GM13977 (cell line): ENCODE results near the gene KLKB1.
"Not testable (repeated sequence)": the region's sequence is repeated elsewhere in the genome, so short reads cannot be mapped to it uniquely, and the experiment has no call there.

Experiments used
- DNase-seq: peaks from one replicate; pipeline ENCODE4 v3.0.0; 2012; ENCODE audit warnings: low spot score
- in situ Hi-C: fragments of 300-500 bp; cut with MboI; formaldehyde crosslinking; loops from one replicate; pipeline ENCODE4 v1.12.0; 2022; ENCODE audit warnings: low sequenced_read_pairs, low pct_unique_long_range_greater_than_20kb, mixed read lengths, inconsistent platforms; ENCODE audit not compliant: unreplicated experiment
- TF ChIP-seq, protein P1 (sequence below): IDR thresholded peaks from 2 replicates; pipeline ENCODE4 v1.5.1; 2012; ENCODE audit warnings: mild to moderate bottlenecking, control low read depth; ENCODE audit not compliant: insufficient read depth; ENCODE audit errors: extremely low read depth, missing control alignments

Gene KLKB1

DNA sequence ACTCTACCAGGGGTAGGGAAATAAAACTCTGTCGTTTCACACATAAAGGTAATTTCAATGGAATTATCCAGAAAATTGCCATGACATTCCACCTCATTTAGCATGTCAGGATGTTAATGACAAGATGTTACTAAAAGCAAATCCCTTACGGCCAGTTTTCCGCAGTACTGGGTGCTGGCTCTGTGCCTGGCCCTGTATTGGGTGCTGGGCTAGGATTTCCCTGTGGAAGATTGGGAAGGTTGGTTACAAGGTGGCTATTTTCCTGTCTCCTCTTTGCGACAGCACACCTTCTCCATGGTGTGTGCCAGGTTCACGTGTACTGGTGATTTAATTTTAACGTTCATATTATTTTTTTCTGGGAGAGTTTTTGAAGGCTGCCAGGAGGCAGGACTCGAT lies 13.1 kb downstream of the KLKB1 start:
- in situ Hi-C loops, result no loop called here
- no peak for DNase-seq

DNA sequence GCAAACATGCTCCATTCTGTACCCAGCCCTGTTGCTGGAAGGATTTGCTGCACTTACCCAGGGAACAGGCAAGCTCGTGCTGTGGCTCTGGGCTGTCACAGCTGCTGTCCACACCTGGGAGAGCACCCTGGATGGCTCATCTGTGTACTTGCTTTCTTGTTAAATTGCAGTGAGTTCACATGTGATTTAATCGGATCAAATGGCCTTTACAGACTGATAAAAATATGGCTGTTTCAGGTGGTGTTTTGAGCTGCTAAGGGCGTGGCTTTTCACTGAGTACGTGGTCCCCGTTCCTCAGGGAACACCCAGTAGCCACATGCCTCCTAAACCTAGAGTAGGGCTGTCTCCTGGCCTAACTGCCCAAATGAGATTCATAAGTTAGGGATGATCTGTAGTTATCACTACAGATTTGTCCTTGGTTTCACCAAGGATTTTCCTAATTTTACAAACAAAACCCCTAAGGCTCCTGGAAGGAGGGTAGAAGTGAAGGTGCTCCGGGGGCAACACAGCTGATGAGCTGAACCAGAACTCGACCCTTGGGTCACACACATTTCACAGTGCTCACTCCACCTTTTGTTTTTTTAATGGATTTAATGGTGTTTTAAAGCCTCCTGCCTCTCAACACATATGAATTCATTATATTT lies 13.7 kb downstream of the KLKB1 start:
- TF ChIP-seq, protein P1, sequence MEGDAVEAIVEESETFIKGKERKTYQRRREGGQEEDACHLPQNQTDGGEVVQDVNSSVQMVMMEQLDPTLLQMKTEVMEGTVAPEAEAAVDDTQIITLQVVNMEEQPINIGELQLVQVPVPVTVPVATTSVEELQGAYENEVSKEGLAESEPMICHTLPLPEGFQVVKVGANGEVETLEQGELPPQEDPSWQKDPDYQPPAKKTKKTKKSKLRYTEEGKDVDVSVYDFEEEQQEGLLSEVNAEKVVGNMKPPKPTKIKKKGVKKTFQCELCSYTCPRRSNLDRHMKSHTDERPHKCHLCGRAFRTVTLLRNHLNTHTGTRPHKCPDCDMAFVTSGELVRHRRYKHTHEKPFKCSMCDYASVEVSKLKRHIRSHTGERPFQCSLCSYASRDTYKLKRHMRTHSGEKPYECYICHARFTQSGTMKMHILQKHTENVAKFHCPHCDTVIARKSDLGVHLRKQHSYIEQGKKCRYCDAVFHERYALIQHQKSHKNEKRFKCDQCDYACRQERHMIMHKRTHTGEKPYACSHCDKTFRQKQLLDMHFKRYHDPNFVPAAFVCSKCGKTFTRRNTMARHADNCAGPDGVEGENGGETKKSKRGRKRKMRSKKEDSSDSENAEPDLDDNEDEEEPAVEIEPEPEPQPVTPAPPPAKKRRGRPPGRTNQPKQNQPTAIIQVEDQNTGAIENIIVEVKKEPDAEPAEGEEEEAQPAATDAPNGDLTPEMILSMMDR, result no peak
- no peak for DNase-seq
- in situ Hi-C loops, result no loop called here

More for the DNA sequence above, 13.1 kb downstream of the KLKB1 start:
- TF ChIP-seq, protein P1, result no peak

DNA sequence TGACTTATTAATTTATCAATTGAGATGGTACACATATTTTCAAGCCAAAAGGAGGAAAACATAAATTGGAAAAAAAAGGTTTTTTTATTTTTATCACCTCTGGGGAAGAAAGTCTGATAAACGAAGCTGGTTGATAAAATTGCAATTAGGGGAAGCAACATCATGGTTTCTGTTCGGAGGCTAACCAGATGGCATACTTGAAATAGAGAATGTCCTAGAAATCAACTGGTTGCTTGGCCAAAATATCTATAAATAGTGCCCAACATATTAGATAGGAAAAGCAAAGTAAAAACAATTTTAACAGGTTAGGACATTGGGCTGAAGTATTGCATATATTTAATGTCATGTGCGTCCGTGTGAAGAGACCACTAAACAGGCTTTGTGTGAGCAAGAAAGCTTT lies 14.3 kb downstream of the KLKB1 start:
- TF ChIP-seq, protein P1, result no peak
- DNase-seq, result no peak
- in situ Hi-C loops, result no loop called here

DNA sequence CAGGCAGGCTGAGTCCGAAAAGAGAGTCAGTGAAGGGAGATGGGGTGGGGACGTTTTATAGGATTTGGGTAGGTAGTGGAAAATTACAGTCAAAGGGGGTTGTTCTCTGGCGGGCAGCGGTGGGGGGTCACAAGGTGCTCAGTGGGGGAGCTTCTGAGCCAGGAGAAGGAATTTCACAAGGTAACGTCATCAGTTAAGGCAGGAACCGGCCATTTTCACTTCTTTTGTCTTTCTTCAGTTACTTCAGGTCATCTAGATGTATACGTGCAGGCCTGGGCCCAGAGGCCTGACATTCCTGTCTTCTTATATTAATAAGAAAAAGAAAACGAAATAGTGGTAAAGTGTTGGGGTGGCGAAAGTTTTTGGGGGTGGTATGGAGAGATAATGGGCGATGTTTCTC lies 14.7 kb downstream of the KLKB1 start:
- in situ Hi-C loops, DNase-seq: not testable (repeated sequence)

DNA sequence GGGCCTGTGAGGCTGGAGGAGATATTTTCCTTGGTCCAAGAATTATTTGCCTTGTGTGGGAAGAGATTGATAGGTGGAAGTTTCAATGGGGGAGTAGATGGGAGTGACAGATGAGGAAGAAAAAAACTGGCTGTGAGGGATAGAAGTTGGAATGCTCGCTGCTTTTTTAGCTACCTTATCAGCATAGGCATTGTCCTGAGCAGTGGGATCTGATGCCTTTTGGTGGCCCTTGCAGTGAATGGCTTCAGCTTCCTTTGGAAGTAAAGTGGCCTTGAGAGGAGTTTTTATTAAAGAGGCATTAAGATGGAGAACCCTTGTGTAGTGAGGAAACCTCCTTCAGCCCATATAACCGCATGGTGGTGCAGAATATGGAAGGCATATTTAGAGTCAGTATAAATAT lies 16.0 kb downstream of the KLKB1 start:
- TF ChIP-seq, protein P1, result no peak
- DNase-seq, result no peak
- in situ Hi-C loops, result no loop called here

DNA sequence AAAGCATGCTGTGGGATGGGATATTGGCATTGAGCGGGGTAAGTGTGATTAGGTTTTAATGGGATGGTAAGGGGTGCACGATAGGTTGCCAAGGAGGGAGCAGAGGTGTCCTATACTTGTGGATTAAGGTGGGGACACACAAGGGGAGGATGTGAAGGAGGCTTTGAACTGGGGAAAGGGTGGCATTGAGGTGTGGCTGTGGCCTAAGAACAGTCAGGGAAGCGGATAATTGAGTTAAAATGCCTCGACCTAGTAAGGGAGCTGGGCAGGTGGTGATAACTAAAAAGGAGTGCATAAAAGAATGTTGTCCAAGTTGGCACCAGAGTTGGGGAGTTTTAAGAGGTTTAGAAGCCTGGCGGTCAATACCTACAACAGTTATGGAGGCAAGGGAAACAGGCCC lies 17.5 kb downstream of the KLKB1 start:
- no peak for DNase-seq
- TF ChIP-seq, protein P1, result no peak
- in situ Hi-C loops, result no loop called here

DNA sequence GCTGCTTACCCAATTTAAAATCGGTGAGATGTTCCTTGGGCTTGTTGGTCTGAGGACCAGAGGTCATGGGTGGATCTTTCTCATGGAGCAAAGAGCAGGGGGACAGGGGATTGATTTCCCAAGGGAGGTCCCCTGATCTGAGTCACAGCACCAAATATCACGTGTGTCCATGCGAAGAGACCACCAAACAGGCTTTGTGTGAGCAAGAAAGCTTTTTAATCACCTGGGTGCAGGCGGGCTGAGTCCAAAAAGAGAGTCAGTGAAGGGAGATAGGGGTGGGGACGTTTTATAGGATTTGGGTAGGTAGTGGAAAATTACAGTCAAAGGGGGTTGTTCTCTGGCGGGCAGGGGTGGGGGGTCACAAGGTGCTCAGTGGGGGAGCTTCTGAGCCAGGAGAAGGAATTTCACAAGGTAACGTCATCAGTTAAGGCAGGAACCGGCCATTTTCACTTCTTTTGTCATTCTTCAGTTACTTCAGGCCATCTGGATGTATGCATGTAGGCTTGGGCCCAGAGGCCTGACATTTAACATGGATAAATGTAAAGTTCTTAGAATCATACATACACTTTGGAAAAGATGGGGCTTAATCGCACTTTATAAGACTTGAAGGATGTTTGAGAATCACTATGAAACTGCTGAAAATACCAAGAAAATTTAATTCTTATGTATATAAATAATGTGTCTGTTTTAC lies 19.9 kb downstream of the KLKB1 start:
- DNase-seq, in situ Hi-C loops: not testable (repeated sequence)
